HG02840 (cell line): ENCODE results near the gene NT5DC2.

Experiments used
- ATAC-seq: cut with Tn5 transposase; IDR thresholded peaks from one replicate; pipeline ENCODE4 v1.9.1; 2021; ENCODE audit warnings: mild to moderate bottlenecking, moderate library complexity, moderate number of reproducible peaks; ENCODE audit not compliant: unreplicated experiment, low FRiP score

NT5DC2 gene

GRCh38 chr3:52525680-52526561, 7.7 kb downstream of the NT5DC2 start:
- ATAC-seq = no peak

DNA sequence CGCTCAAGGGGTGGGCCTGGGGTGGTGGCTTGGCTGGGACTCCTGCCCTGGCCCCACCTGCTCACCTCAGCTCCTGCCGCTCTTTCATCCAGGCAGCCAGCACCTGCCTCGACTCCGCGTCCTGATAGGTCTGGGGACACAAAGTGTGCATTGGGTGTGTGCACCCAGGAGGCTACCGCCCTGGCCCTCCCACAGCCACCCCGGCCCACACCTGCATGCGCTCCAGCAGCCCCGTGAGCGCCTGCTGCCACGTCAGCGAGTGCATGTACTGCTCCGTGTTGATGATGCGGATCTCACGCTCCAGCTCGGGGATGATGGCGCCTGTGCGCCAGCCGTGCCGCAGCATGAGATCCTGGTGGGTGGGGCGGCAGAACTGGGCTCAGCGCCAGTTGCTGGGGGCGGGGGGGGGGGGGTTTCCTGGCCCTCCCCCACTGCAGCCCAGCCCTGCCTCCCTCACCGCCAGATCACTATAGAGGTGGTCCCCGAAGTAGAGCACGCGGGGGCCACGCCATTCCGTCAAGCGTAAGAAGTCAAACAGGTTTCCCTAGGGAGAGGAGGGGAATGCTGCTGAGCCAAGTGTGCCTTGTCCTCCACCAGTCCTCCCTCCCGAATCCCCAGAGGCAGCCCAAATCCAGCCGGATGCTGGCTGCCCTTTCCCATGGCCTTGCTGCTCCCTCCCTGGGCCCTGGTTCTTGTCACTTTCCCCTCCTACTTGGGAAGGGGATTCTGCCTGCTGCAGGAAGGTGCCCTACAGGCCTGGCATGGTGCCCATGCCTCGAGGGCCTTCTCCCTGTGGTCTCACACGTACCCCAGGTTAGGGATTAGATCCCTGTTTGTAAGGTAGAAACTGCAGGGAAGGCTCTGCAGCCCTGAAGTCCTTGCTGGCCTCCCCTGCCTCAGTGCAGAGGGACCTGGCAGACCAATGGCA, 8.6 kb downstream of the NT5DC2 start:
- ATAC-seq = no peak

GRCh38 chr3:52524258-52524751, 9.4 kb downstream of the NT5DC2 start:
- no peak for ATAC-seq

DNA sequence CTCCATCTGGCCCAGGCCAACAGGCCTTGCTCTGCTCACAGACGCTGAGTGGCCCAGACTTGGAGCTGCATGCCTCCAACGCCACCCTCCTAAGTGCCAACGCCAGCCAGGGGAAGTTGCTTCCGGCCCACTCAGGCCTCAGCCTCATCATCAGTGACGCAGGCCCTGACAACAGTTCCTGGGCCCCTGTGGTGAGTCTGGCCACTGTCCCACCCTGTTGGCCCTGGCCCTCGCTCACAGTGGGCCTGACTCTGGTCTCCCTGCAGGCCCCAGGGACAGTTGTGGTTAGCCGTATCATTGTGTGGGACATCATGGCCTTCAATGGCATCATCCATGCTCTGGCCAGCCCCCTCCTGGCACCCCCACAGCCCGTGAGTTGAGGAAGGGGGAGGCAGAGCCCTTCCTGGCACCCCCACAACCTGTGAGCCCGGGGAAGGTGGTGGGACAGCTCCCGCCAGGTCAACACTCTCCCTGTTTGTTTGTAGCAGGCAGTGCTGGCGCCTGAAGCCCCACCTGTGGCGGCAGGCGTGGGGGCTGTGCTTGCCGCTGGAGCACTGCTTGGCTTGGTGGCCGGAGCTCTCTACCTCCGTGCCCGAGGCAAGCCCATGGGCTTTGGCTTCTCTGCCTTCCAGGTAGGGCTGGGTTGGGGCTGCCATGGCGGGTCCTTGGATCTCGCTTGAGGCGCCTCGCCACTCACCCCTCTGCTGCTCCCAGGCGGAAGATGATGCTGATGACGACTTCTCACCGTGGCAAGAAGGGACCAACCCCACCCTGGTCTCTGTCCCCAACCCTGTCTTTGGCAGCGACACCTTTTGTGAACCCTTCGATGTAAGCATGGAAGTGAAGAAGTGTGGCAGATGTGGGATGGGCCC, 10.0 kb downstream of the NT5DC2 start:
- ATAC-seq = no peak

DNA sequence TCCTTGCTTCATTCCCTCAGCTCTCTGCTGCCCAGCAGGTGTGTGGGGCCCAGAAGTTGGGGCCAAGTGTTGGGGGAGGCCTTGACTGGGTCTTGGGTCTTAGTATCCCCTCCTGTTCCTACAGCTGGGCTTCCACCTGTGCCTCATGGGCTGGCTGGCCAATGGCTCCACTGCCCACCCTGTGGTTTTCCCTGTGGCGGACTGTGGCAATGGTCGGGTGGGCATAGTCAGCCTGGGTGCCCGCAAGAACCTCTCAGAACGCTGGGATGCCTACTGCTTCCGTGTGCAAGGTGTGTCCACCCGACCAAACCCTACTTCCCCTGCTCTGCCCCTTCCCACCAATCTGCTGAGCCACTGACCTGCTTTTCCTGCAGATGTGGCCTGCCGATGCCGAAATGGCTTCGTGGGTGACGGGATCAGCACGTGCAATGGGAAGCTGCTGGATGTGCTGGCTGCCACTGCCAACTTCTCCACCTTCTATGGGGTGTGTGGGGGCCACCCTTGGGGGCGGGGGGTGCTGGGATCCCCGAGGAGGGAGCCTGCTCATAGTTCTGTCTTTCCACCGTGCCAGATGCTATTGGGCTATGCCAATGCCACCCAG, 10.9 kb downstream of the NT5DC2 start:
- ATAC-seq = no peak

- no peak for ATAC-seq
Observed at GRCh38 chr3:52521881-52522650, 11.6 kb downstream of the NT5DC2 start.

DNA sequence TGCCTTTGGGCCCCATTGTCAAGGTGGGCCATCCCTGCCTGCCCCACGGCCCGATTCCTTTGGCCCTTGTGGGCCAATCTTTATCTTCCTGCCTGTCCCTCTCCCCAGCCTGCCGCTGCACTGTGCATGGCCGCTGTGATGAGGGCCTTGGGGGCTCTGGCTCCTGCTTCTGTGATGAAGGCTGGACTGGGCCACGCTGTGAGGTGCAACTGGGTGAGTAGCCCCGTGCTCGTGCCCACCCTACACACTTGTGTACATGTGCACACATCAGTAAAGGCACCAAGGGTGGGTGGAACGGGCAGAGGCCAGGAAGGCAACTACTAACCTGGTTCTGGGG, 12.2 kb downstream of the NT5DC2 start:
- no peak for ATAC-seq

- no peak for ATAC-seq
Observed at GRCh38 chr3:52520716-52521487, 12.8 kb downstream of the NT5DC2 start.

DNA sequence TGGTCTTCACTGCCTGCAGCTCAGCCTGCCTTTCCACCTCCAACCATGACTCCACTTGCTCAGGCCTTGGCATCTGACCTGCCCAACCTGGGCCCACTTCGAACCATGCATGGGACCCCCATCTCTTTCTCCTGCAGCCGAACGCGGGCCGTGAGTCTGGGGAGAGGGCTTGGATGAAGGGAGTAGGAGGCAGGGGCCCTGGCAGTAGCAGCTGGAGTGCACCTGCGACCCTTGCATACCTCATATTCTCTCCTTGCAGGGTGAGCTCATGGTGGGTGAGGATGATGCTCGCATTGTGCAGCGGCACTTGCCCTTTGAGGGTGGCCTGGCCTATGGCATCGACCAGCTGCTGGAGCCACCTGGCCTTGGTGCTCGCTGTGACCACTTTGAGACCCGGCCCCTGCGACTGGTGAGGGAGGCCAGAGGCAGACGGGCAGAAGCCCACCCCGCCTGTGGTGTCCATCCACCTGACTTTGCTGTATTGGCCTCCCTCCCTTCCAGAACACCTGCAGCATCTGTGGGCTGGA, 13.5 kb downstream of the NT5DC2 start:
- no peak for ATAC-seq

GRCh38 chr3:52519445-52520140, 14.1 kb downstream of the NT5DC2 start:
- no peak for ATAC-seq

- ATAC-seq = no peak
Observed at GRCh38 chr3:52518723-52519444, 14.8 kb downstream of the NT5DC2 start.

GRCh38 chr3:52517796-52518722, 15.6 kb downstream of the NT5DC2 start:
- no peak for ATAC-seq

- no peak for ATAC-seq
Observed at GRCh38 chr3:52516509-52517195, 17.0 kb downstream of the NT5DC2 start.

- no peak for ATAC-seq
Observed at GRCh38 chr3:52515192-52515591, 18.5 kb downstream of the NT5DC2 start.

DNA sequence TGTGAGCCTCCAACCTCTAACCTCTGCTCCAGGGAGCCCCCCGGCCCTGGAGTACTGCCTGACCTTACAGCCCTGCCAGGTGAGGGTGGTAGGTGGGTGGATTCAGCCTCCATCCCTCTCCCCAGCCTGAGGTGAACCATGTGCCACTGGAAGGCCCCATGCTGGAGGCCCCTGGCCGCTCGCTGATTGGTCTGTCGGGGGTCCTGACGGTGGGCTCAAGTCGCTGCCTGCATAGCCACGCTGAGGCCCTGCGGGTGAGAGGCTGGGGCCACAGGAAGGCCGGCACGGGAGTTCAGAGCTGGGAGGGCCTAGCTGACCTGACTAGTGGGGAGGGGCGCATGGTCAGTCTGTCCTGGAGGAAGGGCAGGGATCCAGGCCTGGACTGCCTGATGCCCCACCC, 19.1 kb downstream of the NT5DC2 start:
- ATAC-seq = no peak
